Stimulated activated naive CD4-positive, alpha-beta T cell treated with Interleukin-2 at 50 U/mL for 16 hours (primary cell): ENCODE data around the gene KXD1.
A peak's percentile ranks its signal among the peaks of the same experiment; 100 is the strongest.
"Not testable (repeated sequence)": the region's sequence is repeated elsewhere in the genome, so short reads cannot be mapped to it uniquely, and the experiment has no call there.

Experiments used
- DNase-seq: peaks from one replicate; lab custom pipeline; 2025; lab: John Stamatoyannopoulos, UW

Gene KXD1

GRCh38 chr19:18536475-18536874 lies 21.2 kb upstream of the KXD1 start:
- no peak for DNase-seq

- DNase-seq = no peak
These were observed 20.2 kb upstream of the KXD1 start for GRCh38 chr19:18537431-18537830.

- no peak for DNase-seq
These were observed 19.6 kb upstream of the KXD1 start for GRCh38 chr19:18538115-18538514.

DNA sequence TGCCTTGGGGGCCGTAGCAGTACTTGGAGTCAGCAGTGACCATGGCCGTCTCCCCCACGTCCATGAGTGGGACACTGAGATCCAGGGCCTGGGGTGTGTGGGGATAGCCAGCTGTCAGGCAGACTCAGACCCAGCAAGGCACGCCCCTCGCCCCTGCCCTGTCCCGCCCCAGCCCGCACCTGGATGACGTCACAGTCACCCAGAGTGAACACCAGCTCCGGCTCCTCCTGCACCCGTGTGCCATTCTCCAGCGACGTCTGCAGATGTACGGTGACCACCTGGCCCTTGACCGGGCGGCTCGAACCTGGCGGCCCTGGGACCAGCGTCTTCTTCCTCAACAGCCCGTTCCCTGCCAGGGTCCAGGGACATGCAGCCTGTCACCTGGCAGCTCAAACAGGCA lies 18.3 kb upstream of the KXD1 start:
- DNase-seq = no peak

DNA sequence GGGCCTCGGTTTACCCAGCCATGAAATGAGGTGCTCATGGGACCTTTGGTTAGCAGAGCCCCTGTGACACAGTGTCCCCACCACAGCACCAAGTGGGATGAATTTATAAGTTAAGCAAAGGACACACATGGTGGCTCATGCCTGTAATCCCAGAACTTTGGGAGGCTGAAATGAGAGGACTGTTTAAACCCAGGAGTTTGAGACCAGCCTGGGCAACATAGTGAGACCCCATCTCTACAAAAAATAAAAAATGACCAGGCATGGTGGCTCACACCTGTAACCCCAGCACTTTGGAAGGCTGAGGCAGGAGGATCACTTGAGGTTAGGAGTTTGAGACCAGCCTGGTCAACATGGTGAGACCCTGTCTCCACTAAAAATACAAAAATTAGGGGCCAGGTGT lies 17.5 kb upstream of the KXD1 start:
- DNase-seq = not testable (repeated sequence)

GRCh38 chr19:18541258-18541991 lies 16.2 kb upstream of the KXD1 start:
- DNase-seq = no peak

DNA sequence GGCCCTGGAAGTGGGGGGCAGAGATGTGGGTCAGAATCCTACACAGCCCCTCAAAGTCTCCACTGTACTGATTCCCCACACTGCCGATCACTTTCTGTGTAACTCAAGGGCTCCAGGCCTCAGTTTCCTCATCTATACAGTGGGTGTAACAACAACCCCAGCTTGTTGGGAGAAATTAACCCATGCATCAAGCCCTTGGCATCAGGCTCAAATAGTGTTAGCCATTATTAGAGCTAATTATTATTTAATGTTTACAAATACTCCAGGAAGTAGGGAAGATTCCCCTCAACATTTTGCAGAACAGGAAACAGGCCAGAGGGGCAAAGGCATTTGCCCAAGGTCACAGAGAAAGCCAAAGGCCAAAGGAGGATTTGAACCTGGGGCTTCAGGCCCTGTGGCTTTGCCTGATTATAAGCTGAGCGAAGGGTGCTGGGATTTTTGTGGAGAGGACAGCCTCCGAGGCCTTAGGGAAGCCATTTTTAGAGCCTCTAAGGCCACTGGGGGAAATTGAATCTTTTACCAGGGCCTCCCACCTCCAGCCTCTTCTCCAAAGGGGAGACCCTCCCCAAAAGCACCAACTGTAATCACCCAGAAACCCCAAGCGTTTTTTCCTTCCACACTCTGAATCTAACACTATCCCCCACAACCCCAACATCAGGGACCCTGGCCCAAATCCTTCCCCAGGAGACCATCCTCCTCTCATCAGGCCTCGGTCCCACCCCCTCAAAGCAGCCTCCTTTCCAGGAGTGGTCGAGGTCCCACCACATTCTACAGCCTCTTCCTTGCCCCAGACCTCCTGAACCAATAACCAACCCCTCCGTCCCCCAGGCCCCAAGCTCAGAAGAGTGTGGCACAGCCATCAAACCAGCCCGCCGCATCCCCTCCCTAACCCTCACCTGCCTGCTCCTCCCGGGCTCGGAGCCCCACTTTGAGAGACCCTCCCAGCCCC lies 15.4 kb upstream of the KXD1 start:
- DNase-seq = no peak

GRCh38 chr19:18542941-18543813 lies 14.5 kb upstream of the KXD1 start, which contains the start of gene FKBP8:
Gene FKBP8, minus strand, starts transcription at chr19:18543573. Its CDS starts 1,603 bp downstream, at chr19:18541970.
- peak; percentile 93 for DNase-seq

GRCh38 chr19:18543814-18544475 lies 13.7 kb upstream of the KXD1 start:
- DNase-seq = peak; percentile 68

GRCh38 chr19:18551631-18552030 lies 6.0 kb upstream of the KXD1 start:
- no peak for DNase-seq

GRCh38 chr19:18558202-18558555 lies 509 bp downstream of the KXD1 start:
- DNase-seq = peak; percentile 7

DNA sequence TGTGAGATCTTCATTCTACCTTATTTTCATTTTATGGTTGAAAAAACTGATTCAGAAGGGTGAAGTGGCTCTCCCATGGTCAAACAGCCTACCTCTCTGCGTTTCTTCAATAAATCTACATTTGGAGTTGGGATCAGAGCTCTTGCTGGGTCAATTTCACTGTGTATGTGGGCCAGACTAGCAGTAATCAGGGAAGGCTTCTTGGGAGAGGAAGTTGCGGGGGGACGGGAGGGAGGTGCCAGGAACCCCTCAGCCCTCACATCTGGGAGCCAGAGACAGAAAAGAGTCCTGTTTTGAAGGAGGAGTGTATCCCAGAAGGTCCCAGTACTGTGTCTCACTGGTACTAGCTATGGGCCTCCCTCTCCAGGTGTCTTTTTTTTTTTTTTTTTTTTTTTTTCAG lies 934 bp downstream of the KXD1 start:
- DNase-seq = no peak

DNA sequence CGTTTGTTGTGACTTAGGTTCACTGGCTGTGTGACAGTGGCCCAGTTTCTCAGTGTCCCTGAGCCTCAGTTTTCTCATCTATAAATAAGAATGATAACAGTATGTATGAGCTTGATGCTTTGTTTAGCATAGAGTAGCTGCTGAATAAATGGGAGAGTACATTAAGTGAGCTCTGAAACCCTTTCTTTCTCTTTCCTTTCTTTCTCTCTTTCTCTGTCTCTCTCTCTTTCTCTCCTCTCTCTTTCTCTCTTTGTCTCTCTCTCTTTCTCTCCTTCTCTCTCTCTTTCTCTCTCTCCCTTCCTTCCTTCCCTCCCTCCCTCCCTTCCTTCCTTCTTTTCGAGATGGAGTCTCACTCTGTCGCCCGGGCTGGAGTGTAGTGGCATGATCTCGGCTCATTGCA lies 2.0 kb downstream of the KXD1 start:
- DNase-seq = no peak

- DNase-seq = no peak
These were observed 4.4 kb downstream of the KXD1 start for GRCh38 chr19:18562086-18562485.

GRCh38 chr19:18566953-18567352 lies 9.3 kb downstream of the KXD1 start:
- DNase-seq = no peak

GRCh38 chr19:18568367-18568766 lies 10.7 kb downstream of the KXD1 start:
- DNase-seq = no peak

GRCh38 chr19:18571564-18572344 lies 14.1 kb downstream of the KXD1 start, which contains the start of gene UBA52:
Gene UBA52, plus strand, starts transcription at chr19:18571857. Its CDS starts 1,444 bp downstream, at chr19:18573301.
- peak; percentile 97 for DNase-seq

GRCh38 chr19:18574691-18575291 lies 17.1 kb downstream of the KXD1 start:
- DNase-seq = no peak

DNA sequence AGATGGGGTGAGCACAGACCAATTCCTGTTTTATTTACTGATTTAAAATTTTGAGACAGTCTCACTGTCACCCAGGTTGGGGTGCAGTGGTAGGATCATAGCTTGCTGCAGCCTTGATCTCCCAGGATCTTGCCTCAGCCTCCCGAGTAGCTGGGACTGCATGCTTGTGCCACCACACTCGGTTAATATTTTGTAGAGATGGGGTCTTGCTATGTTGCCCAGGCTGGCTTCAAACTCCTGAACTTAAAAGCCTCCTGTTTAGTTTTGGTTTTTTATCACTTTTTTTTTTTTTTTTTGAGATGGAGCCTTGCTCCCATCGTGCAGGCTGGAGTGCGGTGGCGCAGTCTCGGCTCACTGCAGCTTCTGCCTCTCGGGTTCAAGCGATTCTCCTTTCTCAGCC lies 18.7 kb downstream of the KXD1 start:
- no peak for DNase-seq

- no peak for DNase-seq
These were observed 19.8 kb downstream of the KXD1 start for GRCh38 chr19:18577365-18577914.
